Bronchial epithelial cell (primary cell): ENCODE data around the gene FARP1. TPM values are rescaled to one million over a fixed set of nuclear protein-coding genes. Genes with fewer than 3 reads are reported as not detected.

Source experiments
- DNase-seq: peaks from one replicate; pipeline ENCODE4 v3.0.0-alpha.2; 2010; ENCODE audit warnings: low read depth
- FAIRE-seq: peaks from 2 replicates; lab custom pipeline; 2011; peaks lifted over from hg19 to GRCh38; lab: Jason Lieb, UNC
- H3K27me3 ChIP-seq: 2 replicates; pipeline ENCODE4 v1.5.1; 2011; ENCODE audit warnings: low read length; ENCODE audit not compliant: control insufficient read depth, insufficient read depth
- H3K36me3 ChIP-seq: 2 replicates; pipeline ENCODE4 v1.5.1; 2011; ENCODE audit warnings: low read length; ENCODE audit not compliant: control insufficient read depth, insufficient read depth
- H3K4me3 ChIP-seq: 2 replicates; pipeline ENCODE4 v1.5.1; 2011; ENCODE audit warnings: mild to moderate bottlenecking, low read depth, low read length, control low read depth
- total RNA-seq: library from RNA; depleted of rRNA; stranded (reverse); fragments of >200 nt; gene quantifications from 2 replicates; pipeline ENCODE4 v1.2.1, GENCODE V29; 2014
- TF ChIP-seq, protein P1 (sequence below): IDR thresholded peaks from 2 replicates; pipeline ENCODE4 v1.5.1; 2011; ENCODE audit warnings: mild to moderate bottlenecking, moderate library complexity, low read length, control low read depth, inconsistent platforms; ENCODE audit not compliant: insufficient read depth, severe bottlenecking

Gene FARP1
- total RNA-seq, 1 donor from 2014 or later: 11.1 TPM

DNA sequence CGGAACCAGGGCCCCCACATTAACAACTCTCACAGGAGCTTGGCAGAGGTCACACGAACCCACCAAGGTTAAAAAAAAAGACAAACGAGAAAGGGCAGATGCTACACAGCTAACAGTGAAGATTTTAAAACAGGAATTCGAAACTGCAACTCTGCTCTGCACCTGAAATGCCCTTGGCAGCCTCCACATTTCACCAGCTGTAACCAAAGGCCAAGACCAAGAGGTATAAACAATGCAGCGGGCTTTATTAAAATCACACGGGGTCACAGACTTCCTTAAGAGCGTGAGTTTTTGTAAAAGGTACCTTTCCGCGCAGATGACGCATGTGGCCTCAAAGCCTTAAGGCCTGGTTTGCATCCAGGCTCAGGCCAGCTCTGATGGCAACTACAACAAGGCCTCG is 345.8 kb downstream of the FARP1 start:
- H3K4me3 ChIP-seq: no peak overlapping the region
- peaks cover 8% of the 10 kb centered on the region for H3K36me3 ChIP-seq
- DNase-seq: no peak
- H3K27me3 ChIP-seq: no peaks in the 10 kb centered on the region
- no peak for FAIRE-seq
- TF ChIP-seq, protein P1, sequence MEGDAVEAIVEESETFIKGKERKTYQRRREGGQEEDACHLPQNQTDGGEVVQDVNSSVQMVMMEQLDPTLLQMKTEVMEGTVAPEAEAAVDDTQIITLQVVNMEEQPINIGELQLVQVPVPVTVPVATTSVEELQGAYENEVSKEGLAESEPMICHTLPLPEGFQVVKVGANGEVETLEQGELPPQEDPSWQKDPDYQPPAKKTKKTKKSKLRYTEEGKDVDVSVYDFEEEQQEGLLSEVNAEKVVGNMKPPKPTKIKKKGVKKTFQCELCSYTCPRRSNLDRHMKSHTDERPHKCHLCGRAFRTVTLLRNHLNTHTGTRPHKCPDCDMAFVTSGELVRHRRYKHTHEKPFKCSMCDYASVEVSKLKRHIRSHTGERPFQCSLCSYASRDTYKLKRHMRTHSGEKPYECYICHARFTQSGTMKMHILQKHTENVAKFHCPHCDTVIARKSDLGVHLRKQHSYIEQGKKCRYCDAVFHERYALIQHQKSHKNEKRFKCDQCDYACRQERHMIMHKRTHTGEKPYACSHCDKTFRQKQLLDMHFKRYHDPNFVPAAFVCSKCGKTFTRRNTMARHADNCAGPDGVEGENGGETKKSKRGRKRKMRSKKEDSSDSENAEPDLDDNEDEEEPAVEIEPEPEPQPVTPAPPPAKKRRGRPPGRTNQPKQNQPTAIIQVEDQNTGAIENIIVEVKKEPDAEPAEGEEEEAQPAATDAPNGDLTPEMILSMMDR: no peak

DNA sequence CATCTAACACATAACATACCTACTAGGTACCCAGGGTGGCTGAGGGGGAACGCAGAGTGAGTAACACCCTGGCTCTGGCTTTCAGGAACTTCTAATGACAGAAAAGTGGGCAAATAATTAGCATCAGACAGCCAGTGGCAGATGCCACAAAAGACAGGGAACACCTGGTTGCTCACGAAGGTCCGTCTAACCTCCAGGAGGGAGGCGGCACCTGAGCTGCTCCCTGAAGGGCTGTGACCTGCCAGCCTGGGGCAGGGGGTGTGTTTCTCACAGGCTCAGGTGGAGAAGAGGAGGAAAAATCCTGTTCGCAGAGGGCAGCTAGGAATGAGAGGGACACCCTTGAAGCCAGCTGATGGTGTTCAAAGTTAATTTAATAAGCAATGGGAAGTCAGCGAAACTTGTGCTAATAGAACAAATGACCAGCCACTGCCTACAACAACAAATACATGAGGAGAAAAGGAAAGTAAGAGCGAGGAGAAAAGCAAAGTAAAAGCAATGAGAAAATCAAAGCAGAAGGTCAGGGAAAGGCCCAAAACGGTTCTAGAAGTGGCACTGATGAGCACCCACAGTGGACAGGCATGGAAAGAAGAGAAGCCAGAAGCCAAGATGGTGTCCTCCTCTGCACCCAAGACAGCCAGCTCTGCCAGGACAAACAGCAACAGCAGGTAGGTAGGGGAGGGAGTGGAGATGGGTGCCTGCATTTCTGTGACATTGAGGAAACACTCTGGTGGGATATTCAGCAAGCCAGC is 346.7 kb downstream of the FARP1 start:
- no peak overlapping the region for H3K4me3 ChIP-seq
- no peak for DNase-seq
- TF ChIP-seq, protein P1: no peak
- H3K27me3 ChIP-seq: no peaks in the 10 kb centered on the region
- peaks cover 8% of the 10 kb centered on the region for H3K36me3 ChIP-seq
- FAIRE-seq: no peak

DNA sequence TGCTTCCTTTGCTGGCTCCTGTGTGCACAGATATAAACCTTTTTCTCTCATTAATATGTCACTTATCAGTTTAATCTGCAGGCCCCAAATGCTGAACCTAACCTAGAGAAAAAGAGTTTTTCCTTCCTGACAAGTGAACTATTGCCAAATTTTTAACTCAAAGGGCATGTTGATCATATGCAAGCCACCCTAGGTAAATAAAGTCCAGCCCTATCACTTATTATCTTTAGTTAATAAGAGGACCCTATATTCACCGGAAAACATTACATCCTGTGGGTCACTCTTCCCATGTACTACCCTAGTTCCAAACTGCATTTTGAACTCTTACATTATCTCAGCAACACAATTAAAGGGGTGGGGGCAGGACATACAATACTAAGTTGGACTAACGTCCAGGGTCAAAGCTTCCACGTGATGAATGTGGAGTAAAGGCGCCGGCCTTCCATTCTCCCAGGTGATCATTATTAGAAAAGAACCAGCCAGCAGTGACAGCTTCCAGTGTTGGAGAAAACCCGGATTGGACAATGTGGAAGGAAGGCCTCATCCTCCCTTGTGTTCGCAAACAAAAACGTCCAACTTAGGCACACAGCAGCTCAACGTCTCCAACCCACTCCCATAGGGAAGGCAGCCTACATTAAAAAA is 347.4 kb downstream of the FARP1 start:
- Histone ChIP-seq H3K27me3 (no peaks in the 10 kb centered on the region), H3K4me3 (no peak overlapping the region), H3K36me3 (peaks cover 8% of the 10 kb centered on the region)
- TF ChIP-seq, protein P1: no peak
- DNase-seq (no peak), FAIRE-seq (no peak)

DNA sequence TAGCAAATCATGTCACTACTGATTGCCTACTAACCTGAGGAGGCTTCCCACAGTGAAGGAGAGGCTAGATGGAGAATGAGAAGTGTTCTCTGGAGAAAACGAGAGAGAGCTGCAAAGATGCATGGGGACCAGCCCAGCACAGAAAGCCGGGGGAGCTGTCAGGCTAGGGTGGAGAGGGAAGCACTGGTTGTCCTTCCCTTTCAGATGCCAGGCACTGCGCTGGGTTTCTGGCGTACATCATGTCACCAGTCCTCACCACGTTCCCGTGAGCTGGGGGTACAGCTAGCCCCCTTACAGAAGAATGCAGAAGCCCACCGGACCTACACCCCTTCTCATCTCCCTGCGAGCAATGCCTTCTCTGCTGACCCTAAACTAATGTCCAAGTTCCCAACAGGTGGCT is 348.0 kb downstream of the FARP1 start:
- H3K27me3 ChIP-seq: no peaks in the 10 kb centered on the region
- H3K4me3 ChIP-seq: no peak overlapping the region
- FAIRE-seq (no peak), DNase-seq (no peak)
- peaks cover 8% of the 10 kb centered on the region for H3K36me3 ChIP-seq
- TF ChIP-seq, protein P1: no peak

DNA sequence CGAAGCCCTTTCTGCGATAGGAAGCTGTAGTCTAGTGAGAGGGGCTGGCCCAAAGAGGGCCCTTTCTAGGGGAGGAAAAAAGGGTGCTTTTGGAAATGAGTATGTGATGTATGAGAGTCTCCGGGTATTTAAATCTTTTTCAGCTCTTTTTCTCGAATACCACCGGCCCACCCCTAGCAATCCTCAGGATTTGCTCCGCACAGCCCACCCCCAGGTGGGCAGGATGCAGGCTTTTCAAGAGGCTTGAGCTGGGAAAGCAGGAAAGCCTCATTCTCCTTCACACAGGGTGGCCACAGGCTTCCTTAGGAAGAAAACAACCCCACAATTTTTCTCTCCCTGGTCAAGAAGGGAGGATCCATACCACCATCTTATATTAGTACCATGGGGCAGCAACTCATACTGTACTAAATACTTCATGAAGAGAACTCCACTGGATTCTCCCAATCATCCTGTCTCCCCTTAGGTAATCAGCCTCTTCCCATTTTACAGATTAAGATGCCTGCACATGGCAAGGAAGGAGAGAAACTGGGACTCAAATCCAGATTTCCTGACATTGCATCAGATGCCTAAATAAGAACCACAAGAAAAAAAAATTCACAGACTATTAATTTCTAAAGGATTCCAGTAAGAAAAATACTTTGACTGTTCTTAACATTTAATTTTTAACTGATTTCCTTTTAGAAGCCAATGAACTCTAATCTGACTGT is 349.6 kb downstream of the FARP1 start:
- Histone ChIP-seq H3K36me3 (peaks cover 12% of the 10 kb centered on the region), H3K4me3 (no peak overlapping the region), H3K27me3 (no peaks in the 10 kb centered on the region)
- TF ChIP-seq, protein P1: no peak
- no peak for FAIRE-seq
- no peak for DNase-seq
